HUES48 (cell line): ENCODE results near the gene IMMP2L.

Source experiments
- H3K27ac ChIP-seq: one replicate; pipeline ENCODE4 v1.7.0; 2013; ENCODE audit warnings: low read depth, low read length, inconsistent platforms
- H3K27me3 ChIP-seq: 2 replicates; pipeline ENCODE4 v1.6.1; 2013; ENCODE audit warnings: mild to moderate bottlenecking, low read length; ENCODE audit not compliant: control insufficient read depth, insufficient read depth
- H3K36me3 ChIP-seq: 2 replicates; pipeline ENCODE4 v1.6.1; 2013; ENCODE audit warnings: low read length; ENCODE audit not compliant: control insufficient read depth, insufficient read depth
- H3K4me1 ChIP-seq: 2 replicates; pipeline ENCODE4 v1.6.1; 2013; ENCODE audit warnings: mild to moderate bottlenecking, low read length; ENCODE audit not compliant: control insufficient read depth, insufficient read depth
- H3K4me3 ChIP-seq: 2 replicates; pipeline ENCODE4 v1.5.1; 2013; ENCODE audit warnings: mild to moderate bottlenecking, low read depth, low read length
- H3K9ac ChIP-seq: 2 replicates; pipeline ENCODE4 v1.6.1; 2013; ENCODE audit warnings: mild to moderate bottlenecking, low read depth, low read length, moderate library complexity
- H3K9me3 ChIP-seq: 2 replicates; pipeline ENCODE4 v1.6.1; 2013; ENCODE audit warnings: low read length; ENCODE audit not compliant: control insufficient read depth, insufficient read depth

Gene IMMP2L

GRCh38 chr7:111368381-111369065 is 193.8 kb downstream of the IMMP2L start:
- H3K4me1 ChIP-seq = peaks cover 7% of the 10 kb centered on the region; the same call in 1 of the 2 replicates
- H3K27ac ChIP-seq = no peak overlapping the region
- H3K9ac ChIP-seq = no peak overlapping the region
- H3K9me3 ChIP-seq = no peaks in the 10 kb centered on the region
- H3K27me3 ChIP-seq = no peaks in the 10 kb centered on the region
- H3K36me3 ChIP-seq = no peaks in the 10 kb centered on the region
- H3K4me3 ChIP-seq = no peak overlapping the region

GRCh38 chr7:111364413-111364812 is 197.9 kb downstream of the IMMP2L start:
- Histone ChIP-seq H3K36me3 (no peaks in the 10 kb centered on the region), H3K9me3 (no peaks in the 10 kb centered on the region), H3K9ac (no peak overlapping the region), H3K27me3 (no peaks in the 10 kb centered on the region), H3K4me3 (no peak overlapping the region), H3K27ac (no peak overlapping the region), H3K4me1 (peaks cover 18% of the 10 kb centered on the region; the same call in 1 of the 2 replicates)

- Histone ChIP-seq H3K9me3 (no peaks in the 10 kb centered on the region), H3K36me3 (no peaks in the 10 kb centered on the region), H3K4me1 (peaks cover 18% of the 10 kb centered on the region; the same call in 1 of the 2 replicates), H3K4me3 (no peak overlapping the region), H3K27ac (no peak overlapping the region), H3K9ac (no peak overlapping the region), H3K27me3 (no peaks in the 10 kb centered on the region)
Measured at GRCh38 chr7:111363099-111363498, 199.2 kb downstream of the IMMP2L start.

DNA sequence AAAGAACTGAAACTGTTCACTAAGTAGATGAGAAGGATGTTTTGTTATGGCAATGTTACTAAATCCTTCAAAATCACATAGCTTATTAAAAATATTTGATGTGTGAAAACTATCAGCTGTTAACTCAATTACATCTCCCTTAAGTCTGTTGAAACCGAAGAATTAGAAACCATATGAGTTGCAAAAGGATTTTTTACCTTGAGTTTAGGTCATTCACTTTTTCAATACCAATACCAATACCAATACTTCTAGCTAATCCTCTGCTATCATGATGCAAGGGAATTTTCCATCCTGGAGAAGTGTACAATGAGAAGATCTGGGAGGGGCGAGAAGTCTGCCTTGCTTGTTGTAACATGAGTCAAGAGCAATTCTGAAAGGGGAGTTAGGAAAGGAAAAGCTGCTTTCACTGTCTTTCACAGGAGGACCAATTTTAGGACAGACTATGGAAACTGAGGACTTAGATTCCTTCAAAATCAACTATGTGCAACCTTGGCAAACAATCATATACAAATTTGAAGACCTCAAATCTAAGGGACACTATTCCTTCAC is 199.7 kb downstream of the IMMP2L start:
- Histone ChIP-seq H3K4me1 (peaks cover 18% of the 10 kb centered on the region; the same call in 1 of the 2 replicates), H3K9me3 (no peaks in the 10 kb centered on the region), H3K27ac (no peak overlapping the region), H3K36me3 (no peaks in the 10 kb centered on the region), H3K27me3 (no peaks in the 10 kb centered on the region), H3K4me3 (no peak overlapping the region), H3K9ac (no peak overlapping the region)

DNA sequence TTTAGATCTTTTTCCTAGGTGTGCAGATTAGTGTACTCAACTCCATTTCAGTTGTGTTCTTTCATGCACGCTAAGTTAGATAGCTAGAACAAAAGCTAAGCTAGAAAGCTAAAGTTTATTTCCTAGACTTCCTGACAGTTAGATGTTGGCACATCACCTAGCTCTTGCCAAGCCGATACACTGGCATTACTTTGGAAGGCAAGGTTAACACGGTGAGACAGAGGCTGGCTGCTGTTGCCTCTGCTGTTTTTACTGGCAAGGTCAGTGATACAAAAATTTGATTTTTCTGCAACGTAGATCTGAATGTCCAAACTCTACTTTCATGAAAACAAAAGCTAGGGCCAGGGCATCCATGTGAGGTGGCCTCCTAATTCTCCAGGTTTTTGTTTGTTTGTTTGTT is 203.4 kb downstream of the IMMP2L start:
- H3K36me3 ChIP-seq = no peaks in the 10 kb centered on the region
- no peak overlapping the region for H3K27ac ChIP-seq

DNA sequence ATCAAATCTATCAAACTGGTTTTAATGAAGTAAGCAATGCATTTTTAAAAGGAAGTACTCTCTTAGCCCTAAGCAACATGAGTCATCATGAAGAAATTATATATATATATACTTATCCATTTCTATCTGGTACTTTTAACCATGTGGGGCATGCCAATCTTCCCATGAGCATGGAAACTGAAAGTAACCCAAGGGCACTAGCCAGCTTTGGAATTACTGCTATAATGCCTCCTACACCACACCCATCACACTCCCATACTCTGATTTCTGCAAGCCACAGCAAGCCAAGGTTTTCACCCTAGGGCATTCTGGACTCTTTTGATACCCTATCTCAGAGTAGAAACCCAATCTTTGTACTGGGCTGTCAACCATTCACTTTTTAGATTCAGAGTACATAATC is 204.6 kb downstream of the IMMP2L start:
- H3K27me3 ChIP-seq = no peaks in the 10 kb centered on the region
- peaks cover 3% of the 10 kb centered on the region; the same call in 1 of the 2 replicates for H3K4me1 ChIP-seq
- no peaks in the 10 kb centered on the region for H3K9me3 ChIP-seq
- H3K36me3 ChIP-seq = no peaks in the 10 kb centered on the region
- no peak overlapping the region for H3K9ac ChIP-seq
- no peak overlapping the region for H3K27ac ChIP-seq
- no peak overlapping the region for H3K4me3 ChIP-seq

More for the DNA sequence above, 203.4 kb downstream of the IMMP2L start:
- Histone ChIP-seq H3K4me3 (no peak overlapping the region), H3K27me3 (no peaks in the 10 kb centered on the region), H3K9ac (no peak overlapping the region), H3K9me3 (no peaks in the 10 kb centered on the region), H3K4me1 (peaks cover 14% of the 10 kb centered on the region; the same call in 1 of the 2 replicates)

- Histone ChIP-seq H3K9ac (no peak overlapping the region), H3K27me3 (no peaks in the 10 kb centered on the region), H3K27ac (no peak overlapping the region)
Measured at GRCh38 chr7:111356941-111357340, 205.4 kb downstream of the IMMP2L start.

DNA sequence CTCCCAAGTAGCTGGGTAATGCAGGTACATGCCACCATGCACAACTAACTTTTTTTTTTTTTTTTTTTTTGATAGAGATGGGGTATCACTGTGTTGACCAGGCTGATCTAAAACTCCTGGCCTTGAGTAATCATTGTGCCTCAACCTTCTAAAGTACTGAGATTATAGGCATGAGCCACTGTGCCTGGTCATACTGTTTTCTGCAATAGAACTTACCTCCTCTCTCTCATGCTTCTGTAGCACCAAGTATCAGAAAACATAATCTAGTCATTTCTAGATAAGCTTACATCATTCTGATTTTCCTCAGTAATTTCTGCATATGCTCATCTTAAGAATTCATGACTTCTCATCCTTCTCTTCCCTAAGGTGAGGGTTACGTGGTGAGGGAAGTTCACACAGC is 210.0 kb downstream of the IMMP2L start:
- Histone ChIP-seq H3K27ac (no peak overlapping the region), H3K4me1 (no peaks in the 10 kb centered on the region), H3K9me3 (no peaks in the 10 kb centered on the region), H3K9ac (no peak overlapping the region), H3K27me3 (no peaks in the 10 kb centered on the region), H3K36me3 (no peaks in the 10 kb centered on the region), H3K4me3 (no peak overlapping the region)

More at GRCh38 chr7:111356941-111357340, 205.4 kb downstream of the IMMP2L start:
- Histone ChIP-seq H3K9me3 (no peaks in the 10 kb centered on the region), H3K4me1 (no peaks in the 10 kb centered on the region), H3K36me3 (no peaks in the 10 kb centered on the region), H3K4me3 (no peak overlapping the region)

- Histone ChIP-seq H3K27ac (no peak overlapping the region), H3K4me1 (no peaks in the 10 kb centered on the region), H3K36me3 (no peaks in the 10 kb centered on the region), H3K27me3 (no peaks in the 10 kb centered on the region), H3K9ac (no peak overlapping the region), H3K4me3 (no peak overlapping the region), H3K9me3 (peaks cover 18% of the 10 kb centered on the region)
Measured at GRCh38 chr7:111346219-111346618, 216.1 kb downstream of the IMMP2L start.

GRCh38 chr7:111343017-111343416 is 219.3 kb downstream of the IMMP2L start:
- H3K4me3 ChIP-seq = no peak overlapping the region
- H3K9me3 ChIP-seq = peaks cover 18% of the 10 kb centered on the region
- H3K27ac ChIP-seq = no peak overlapping the region
- no peaks in the 10 kb centered on the region for H3K4me1 ChIP-seq
- no peak overlapping the region for H3K9ac ChIP-seq
- no peaks in the 10 kb centered on the region for H3K36me3 ChIP-seq
- no peaks in the 10 kb centered on the region for H3K27me3 ChIP-seq

DNA sequence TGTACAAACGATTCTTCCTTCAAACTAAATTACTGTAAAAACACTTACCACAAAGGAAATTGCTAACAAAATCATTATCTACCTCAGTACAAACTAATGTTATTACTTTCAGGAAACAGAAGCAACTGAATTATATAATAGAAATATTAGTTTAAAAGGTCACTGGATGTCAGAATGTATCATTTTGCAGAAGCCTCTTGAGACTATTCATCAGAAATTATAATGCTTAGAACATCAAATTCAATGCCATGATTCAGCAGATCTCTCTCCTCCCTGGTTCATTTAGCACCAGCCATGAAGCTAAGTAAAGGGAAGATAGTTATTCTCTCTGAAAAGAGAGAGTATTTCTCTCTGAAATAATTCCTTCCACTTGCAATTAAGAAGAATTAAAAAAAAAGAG is 223.3 kb downstream of the IMMP2L start:
- H3K9me3 ChIP-seq = peaks cover 12% of the 10 kb centered on the region
- H3K27ac ChIP-seq = no peak overlapping the region
- no peaks in the 10 kb centered on the region for H3K36me3 ChIP-seq
- H3K27me3 ChIP-seq = no peaks in the 10 kb centered on the region
- H3K4me3 ChIP-seq = no peak overlapping the region
- H3K9ac ChIP-seq = no peak overlapping the region
- H3K4me1 ChIP-seq = no peaks in the 10 kb centered on the region
